GM21526 (cell line): ENCODE measurements around the gene MIOX.

ENCODE experiments used
- ATAC-seq: cut with Tn5 transposase; IDR thresholded peaks from one replicate; pipeline ENCODE4 v1.9.1; 2021; ENCODE audit warnings: moderate library complexity; ENCODE audit not compliant: unreplicated experiment, low FRiP score

Gene MIOX

DNA sequence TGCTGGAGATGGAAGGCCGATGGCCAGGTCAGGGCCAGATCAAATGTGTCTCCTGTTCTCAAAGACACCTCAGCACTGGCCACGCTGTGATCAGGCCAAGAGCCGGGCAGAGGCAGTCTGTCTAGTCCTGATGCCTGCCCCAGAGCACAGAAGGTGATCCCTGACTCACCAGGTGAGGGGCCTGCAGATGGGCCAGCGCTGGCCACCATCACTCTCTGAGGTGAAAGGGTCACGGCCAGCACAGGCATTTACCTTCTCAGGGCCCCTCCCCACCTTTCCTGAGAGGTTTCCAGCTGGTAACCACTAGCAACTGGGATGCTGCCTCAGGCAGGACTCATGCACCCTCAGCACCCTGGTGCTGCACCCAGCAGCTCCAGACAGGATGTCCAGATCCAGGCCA is 14.7 kb upstream of the MIOX start:
- no peak for ATAC-seq

DNA sequence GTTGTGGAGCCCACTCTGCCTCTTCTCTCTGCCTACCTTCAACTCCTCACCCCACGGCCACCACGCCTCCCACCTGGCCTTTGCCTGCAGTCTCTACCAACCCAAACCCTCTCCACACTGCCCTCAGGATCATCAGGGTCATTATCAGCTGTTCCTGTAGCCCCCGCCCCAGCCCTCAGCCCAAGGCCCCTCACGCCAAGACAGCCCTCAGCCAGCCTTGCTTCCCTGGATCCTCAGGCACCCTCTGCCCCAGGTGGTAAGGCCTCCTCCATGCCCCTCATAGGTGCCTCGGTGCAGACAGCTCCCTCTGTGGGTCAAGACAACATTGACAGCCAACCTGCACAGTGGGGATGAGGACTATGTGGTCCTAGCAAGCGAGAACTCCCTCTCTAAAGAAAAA is 13.6 kb upstream of the MIOX start:
- no peak for ATAC-seq

DNA sequence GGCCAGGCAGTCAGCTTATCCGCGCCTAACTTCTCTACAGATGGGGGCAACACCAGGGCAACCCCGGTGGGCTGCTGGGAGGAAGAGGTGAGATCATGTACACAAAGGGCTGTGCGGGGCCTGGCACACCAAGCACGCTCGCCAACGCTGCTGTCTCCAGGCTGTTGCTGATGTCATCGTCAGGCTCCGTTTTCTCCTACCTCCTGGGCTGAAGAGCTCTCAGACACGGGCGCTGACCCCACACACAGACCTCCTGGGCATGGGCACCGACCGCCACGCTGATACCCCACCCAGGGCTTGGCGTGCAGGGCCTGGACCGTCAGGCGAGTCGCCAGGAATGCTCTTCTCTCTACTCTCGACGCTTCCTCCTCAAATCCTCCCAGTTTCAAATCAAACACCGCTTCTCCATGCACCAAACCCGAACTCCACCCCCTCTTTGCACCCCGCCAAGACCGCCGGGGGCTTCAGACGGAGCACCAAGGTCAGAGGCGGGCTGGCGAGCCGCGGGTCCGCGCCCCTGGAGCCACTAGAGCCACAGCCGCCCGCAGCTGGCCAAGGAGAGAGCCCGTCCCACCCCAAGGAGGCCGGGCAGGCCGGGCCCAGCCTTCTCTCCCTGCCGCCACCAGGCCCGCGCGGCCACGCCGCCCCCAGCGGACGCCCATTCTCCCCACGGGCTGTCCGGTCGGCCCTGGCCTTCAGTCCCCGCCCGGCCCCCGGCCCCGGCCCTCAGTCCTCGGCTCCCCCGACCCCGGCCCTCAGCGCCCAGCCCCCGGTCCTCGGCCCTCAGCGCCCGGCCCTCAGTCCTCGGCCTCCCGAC is 12.6 kb upstream of the MIOX start:
- no peak for ATAC-seq

DNA sequence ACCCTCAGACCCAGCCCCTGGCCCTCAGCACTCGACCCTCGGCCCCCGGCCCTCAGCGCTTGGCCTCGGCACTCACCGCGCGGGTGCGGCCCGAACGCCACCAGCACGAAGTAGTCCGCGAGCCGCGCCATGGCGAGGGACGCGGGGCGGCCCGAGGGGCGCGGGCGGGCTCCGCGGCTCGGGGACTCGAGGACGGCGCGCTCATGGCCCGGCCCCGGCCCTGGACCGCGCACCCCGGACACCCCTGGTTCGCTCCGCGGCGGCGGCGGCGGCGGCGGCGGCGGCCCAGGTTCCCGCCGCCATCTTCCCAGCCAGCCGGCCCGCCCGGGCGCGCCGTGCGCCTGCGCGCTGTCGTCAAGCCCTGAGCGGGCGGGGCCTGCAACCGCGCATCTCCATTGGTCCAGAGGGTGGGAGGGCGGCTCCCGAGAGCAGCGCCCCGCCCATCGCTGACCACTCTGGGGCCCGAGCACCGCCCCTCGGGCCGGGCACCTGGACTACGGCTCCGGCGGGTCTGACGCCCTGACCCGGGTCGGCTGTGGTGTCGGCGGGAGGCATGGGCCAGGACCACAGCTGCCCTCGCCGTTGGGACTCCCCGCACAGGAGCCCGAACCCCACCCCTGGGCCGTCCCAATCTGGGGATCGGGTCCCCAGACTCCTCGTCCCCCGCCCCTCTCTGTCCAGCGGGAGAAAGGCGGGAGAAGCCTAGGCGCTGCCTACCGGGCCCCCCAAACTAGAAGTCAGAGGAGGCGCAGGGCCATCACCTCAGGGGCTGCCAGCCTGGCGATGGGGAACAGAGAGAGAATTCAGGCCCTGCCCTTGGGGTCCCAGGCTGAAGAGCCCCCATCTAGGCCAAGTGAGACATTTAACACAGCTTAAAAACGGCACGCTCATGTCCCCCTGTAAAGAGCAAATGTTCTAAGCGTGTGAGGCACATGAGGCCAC is 11.7 kb upstream of the MIOX start, which contains the start of gene SBF1:
SBF1 (minus strand) TSS at position 326 of the 942 bp plus-strand sequence; CDS start at position 131, 195 bp downstream.
- ATAC-seq: peak; percentile 57

DNA sequence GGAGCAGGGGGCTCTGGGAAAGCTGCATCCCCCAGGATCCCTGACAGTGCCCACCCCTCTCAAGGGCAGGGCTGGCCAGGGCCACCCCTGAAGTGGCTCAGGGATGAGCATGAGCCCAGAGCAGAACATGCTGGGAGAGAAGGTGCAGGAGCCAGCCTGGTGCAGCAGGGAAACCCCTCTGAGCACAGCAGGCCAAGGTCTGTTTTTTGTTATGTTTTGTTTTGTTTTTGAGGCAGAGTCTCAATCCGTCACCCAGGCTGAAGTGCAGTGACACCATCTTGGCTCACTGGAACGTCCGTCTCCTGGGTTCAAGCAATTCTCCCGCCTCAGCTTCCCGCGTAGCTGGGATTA is 11.0 kb upstream of the MIOX start:
- no peak for ATAC-seq

DNA sequence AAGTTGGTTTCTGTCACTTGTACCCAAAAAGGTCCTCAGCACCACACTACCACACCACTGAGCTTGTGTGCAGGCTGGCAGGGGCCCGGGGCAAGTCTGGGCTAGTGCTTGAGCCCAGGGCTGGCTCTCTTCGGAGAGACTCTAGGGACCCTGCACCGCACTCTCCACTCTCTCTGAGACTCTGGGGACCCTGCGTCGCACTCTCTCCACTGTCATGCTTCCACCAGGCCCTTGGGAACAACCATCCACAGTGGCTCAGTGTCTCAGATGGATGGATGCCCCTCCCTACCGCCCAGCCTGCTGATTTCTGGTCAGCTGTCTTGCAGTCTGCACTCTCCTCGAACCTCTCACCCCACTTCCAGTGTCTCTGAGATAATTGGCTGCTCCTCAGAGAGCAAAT is 9.8 kb upstream of the MIOX start:
- ATAC-seq: no peak

DNA sequence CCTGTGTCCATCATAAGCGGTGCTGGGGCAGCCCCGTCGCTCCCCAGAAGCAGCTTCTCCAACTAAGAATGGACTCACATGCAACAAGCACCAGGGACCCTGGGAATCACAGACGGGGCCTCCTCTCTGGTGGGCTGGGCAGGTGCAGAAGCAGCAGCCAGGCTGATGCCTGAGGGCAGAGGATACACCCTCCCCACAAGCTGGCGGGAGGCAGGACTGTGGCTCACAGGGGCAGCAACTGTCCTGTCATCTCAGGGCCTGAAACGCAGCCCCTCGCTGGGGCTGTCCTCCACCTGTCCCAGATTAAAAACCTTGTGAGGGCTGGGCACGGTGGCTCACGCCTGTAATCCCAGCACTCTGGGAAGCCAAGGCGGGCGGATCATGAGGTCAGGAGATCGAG is 8.7 kb upstream of the MIOX start:
- no peak for ATAC-seq

DNA sequence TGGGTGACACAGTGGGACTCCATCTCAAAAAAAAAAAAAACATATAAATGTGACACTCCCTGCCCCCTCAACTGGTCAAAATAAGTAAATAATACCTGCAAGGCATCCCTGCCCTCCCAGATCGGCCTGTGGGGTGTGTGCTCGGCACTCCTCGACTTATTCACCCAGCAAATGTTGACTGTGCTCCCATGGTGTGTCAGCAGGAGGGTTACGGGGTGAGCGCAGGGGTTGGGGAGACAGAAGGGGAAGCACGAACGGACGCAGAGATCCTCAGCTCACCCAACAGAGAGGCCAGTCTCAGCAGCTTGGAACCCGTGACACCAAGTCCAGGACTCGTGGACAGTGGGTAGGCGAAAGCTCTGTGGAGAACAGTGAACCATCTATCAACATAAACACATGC is 6.9 kb upstream of the MIOX start:
- no peak for ATAC-seq

DNA sequence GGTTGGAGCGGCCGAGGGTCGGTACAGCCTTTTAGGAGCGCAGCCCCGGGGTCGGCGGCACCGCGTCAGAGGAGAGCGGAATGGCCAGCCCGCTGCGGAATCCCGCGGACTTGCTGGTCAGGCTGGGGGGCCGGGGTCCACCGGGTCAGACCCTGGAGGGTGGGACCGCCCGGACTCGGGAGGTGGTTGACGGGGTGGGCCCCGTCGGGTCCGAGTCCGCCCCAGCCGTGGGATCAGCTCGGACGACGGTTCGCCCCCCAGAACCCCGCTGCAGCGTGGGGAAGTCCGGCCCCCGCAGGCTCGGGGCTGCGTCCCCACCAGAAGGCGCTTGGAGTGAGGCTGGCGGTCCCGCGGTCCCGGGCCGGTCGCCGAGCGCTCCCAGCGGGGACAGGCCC is 5.6 kb upstream of the MIOX start:
- ATAC-seq: no peak

DNA sequence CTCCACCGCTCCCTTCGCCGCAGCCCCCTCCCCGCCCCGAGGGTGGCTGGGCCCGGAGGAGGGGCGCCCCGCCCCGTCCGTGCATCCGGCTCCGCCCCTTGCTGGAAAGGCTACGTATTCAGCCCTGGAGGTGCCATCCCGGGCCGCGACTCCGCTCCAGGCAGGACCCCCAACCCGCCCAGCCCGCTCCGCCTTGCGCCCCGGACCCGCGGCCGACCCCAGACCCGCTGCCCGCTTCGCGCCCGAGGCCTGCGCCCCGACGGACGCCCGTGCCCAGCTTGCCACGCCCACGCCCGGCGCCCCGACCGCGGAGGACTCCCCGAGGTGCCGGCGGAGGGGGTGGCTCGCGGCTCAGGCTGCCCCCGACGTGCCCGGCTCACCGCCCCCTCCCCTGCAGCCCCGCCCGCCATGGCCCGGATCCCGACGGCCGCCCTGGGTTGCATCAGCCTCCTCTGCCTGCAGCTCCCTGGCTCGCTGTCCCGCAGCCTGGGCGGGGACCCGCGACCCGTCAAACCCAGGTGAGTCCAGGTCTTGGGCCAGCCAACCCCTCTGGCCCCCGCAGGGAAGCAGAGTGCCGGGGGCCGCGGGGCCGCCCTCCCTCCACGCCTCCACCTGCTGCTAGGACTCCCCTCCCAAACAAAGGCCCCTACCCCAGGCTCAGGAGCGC is 5.1 kb upstream of the MIOX start, which contains the start of gene ADM2:
ADM2 (plus strand) TSS at position 104 of the 667 bp plus-strand sequence; CDS start at position 409, 305 bp downstream.
- no peak for ATAC-seq

DNA sequence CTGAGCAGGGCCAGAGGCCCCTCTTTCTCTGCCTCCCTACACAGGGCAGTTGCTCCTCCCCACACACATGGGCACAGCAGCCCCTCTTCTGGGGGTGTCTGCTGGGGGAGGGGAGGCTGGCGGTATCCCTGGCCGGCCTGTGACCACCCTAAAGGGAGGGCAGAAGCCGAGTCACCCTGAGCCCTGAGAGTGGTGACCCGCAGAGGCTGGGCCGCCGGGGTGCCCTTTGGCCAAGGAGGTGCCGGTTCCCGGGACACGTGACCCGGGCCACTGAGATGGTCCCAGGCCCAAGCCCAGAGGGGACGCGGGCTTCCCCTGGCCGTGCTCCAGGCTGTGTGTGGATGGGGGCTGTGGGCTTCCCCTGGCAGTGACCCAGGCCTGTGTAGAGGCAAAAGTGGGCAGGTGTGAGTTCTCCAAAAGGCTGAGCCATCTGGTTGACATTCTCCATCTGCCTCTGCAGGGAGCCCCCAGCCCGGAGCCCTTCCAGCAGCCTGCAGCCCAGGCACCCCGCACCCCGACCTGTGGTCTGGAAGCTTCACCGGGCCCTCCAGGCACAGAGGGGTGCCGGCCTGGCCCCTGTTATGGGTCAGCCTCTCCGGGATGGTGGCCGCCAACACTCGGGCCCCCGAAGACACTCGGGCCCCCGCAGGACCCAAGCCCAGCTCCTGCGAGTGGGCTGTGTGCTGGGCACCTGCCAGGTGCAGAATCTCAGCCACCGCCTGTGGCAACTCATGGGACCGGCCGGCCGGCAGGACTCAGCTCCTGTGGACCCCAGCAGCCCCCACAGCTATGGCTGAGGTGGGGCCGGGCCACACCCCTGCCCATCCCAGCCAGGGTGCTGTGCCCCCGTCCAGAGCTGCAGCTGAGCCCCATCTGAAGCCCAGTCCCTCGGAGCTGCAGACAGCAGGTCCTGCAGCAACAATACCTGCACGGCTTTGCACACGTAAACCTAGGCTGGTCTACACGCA is 4.3 kb upstream of the MIOX start:
- ATAC-seq: no peak

DNA sequence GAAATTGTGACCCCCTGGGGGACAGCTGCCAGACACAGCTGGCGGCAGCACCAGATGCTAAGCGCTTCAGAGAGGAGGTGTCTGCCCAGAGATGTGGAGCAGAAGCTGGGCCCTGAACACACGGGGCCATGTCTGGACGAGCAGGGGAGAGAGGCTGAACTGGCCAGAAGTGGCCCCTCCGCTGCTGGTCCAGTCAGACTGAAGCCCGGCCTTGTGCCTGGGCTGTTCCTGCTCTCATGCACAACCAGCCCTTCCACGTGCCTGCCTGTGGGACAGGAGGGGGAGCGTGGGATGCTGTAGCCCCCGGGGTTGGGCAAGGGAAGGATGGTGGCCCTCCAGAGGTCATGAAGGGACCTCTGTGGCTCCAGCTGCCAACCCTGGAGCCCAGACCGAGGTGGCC is 3.6 kb upstream of the MIOX start:
- ATAC-seq: no peak

DNA sequence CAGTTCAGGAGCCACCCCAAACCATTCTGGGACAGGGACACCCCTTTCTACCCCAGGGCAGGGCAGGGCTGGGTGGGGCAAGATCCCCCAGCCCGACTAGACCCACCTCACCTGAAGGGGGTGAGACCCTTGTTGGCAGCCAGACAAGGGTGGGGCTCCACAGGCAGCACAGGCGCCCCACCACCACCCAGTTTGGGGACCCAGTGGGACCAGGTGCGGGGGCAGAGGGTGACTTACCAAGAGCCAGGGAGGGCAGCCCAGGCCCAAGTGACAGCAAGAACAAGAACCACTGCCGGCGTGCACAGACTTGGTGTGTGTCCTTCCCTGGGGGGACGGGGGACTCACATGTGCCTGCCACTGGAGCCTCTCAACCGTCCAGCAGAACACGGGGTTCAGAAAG is 3.1 kb upstream of the MIOX start:
- ATAC-seq: no peak

DNA sequence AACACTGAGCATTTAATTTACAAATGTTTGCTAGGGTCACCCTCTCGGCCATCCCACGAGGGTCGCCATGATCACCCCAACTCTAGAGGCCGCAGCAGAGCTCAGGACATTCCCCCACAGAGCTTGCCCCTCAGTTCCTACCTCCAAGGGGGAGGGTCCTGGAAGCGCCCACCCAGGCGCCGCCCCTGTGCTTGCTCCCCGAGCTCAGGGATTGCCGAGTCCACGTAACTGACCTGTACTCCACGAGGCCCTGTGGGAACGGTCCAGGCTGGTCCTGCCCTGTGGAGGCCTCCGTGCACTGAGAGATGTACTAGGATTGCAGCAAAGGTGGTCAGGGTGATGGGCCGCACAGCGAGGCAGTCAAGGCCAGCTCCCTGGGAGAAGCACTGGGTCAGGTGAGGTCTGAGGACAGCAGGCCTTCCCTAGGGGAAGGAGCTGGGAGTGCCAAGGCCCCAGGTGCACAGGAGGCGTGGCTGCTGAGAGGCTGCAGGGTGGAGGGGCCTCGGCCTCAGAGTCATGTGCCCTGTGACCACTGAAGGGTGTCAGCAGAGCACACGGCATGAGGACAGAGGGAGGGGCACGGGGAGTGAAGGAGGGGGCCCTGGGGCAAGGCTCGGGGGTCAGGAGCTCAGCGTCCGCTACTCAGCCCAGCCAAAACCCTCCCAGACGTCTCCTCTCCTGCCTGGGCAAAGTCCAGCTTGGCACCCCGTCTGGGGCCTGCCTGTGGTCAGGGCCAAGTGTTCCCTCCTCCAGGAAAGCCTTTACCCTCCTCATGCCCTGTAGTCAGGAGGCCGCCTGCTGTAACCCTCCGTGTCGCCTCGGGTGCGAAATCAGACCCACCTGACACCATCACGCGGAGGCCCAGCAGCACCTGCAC is 2.4 kb upstream of the MIOX start:
- no peak for ATAC-seq

DNA sequence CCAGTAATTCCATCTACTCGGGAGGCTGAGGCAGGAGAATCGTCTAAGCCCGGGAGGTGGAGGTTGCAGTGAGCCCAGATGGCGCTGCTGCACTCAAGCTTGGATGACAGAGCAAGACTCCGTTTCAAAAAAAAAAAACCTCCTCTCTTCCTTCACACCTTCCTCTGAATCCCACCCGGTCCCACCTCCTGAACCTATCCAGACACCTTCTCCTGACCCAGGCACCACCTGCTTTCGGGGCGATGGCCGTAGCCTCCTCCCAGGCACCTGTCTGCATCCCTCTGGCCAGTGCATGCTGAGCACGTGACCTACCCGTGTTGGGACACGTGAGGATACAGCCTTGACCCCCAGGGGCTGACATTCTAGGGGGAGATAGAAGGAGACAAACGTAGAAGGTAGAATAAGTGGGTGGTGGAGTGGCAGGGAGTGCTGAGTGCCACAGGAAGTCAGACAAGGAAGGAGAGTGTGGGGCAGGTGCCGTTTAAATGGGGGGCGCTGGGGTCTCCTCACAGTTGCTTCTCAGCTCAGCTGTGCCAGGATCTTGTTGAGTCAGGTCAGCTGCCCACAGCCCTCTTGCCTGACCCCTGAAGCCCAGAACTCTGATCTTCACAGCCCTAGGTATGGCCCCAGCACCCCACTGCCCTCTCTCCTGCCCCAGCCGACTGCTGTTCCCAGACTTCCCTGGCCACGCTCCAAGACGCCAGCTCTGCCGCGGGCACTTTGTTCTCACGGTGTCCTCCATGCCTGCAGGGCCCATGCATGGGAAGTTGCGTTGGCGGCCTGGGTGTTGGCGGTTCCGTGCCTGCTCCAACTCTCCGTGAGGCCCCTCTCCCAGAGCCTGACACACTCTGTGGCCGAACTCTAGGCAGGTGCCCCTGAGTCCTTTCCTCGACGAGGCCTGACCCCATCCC is 1.2 kb upstream of the MIOX start:
- ATAC-seq: no peak

DNA sequence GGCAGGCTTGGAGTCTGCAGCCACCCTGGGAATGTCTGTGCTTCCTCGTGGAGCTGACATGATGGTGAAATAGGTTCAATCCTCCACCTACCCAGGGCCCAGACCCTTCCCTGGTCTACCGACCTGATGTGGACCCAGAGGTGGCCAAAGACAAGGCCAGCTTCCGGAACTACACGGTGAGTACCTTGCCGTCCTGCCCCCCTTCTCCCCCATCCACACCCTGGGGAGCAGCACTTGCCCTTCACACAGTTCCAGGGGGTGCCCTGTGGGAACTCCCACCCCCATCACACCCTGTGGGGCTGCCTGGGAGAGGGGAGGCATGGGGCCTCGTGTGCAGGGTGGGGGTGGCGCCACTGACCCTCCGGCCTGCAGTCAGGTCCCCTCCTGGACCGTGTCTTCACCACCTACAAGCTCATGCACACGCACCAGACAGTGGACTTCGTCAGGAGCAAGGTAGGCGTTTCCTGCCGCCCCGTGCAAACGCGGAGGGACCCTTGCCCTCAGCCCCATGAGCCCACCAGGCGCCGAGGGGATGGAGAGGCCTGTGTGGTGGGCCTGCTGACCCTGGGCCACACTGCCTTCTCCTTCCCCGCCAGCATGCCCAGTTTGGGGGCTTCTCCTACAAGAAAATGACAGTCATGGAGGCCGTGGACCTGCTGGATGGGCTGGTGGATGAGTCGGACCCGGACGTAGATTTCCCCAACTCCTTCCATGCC is 789 bp downstream of the MIOX start:
- no peak for ATAC-seq

DNA sequence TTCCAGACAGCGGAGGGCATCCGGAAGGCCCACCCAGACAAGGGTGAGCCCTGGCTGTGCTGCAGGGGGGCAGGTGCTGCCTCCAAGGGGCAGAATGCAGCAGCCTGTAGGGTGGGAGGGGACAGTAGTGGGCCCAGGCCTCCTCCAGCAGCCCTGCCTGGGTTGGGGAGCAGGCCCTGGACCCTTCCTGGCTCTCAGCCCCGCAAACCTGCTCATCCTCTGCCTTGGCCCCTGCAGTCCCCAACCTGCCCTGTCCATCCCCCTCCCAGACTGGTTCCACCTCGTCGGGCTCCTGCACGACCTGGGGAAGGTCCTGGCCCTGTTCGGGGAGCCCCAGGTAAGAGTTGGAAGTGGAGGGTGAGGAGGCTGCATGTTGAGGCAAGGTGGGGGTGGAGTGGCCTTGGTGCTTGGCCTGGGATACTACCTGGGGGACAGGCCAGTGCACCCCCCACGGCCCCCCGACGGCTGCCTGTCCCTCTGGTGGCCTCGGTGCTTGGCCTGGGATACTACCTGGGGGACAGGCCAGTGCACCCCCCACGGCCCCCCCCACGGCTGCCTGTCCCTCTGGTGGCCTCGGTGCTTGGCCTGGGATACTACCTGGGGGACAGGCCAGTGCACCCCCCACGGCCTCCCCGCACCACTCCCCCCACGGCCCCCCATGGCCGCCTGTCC is 1.5 kb downstream of the MIOX start:
- no peak for ATAC-seq
